ENCODE measurements around the gene THAP8. TPM values are rescaled to one million over a fixed set of nuclear protein-coding genes. Genes with fewer than 3 reads are reported as not detected.

The THAP8 gene
- total and polyA plus RNA-seq, 2 of the 8 experiments (the other 6 are each of a cell fraction or from before 2014, with no cell fraction given), result 6.0 to 11.1 TPM

DNA sequence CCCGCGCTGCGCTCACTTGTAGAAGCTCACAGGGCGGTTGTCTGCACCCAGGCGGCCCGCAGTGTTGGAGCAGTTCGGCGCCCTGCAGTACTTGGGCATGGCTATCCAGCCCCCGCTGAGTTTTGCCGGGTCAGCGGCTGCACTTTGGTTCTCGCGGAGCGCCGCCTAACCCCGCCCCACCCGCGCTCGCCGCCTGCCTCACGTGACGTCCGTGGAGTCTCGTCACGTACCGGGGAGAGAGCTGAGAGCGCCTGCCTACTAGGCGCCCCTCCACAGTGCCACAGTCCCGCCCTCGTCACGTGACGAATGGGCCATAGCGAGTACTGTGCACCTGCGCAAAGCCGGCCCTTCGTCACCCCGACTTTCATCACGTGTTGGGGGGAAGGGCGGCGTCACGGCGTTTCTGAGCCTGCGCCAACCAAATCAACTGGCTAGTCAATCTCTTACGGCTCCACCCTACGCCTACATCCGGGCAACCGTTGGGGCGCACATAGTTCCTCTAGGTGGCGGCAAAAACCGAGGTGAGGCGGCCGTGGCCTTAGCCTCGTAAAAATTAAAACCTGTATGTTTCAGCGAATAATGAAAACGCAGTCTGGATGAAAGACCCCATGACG lies at the start of gene THAP8 (continued):
- TF ChIP-seq, protein P1, sequence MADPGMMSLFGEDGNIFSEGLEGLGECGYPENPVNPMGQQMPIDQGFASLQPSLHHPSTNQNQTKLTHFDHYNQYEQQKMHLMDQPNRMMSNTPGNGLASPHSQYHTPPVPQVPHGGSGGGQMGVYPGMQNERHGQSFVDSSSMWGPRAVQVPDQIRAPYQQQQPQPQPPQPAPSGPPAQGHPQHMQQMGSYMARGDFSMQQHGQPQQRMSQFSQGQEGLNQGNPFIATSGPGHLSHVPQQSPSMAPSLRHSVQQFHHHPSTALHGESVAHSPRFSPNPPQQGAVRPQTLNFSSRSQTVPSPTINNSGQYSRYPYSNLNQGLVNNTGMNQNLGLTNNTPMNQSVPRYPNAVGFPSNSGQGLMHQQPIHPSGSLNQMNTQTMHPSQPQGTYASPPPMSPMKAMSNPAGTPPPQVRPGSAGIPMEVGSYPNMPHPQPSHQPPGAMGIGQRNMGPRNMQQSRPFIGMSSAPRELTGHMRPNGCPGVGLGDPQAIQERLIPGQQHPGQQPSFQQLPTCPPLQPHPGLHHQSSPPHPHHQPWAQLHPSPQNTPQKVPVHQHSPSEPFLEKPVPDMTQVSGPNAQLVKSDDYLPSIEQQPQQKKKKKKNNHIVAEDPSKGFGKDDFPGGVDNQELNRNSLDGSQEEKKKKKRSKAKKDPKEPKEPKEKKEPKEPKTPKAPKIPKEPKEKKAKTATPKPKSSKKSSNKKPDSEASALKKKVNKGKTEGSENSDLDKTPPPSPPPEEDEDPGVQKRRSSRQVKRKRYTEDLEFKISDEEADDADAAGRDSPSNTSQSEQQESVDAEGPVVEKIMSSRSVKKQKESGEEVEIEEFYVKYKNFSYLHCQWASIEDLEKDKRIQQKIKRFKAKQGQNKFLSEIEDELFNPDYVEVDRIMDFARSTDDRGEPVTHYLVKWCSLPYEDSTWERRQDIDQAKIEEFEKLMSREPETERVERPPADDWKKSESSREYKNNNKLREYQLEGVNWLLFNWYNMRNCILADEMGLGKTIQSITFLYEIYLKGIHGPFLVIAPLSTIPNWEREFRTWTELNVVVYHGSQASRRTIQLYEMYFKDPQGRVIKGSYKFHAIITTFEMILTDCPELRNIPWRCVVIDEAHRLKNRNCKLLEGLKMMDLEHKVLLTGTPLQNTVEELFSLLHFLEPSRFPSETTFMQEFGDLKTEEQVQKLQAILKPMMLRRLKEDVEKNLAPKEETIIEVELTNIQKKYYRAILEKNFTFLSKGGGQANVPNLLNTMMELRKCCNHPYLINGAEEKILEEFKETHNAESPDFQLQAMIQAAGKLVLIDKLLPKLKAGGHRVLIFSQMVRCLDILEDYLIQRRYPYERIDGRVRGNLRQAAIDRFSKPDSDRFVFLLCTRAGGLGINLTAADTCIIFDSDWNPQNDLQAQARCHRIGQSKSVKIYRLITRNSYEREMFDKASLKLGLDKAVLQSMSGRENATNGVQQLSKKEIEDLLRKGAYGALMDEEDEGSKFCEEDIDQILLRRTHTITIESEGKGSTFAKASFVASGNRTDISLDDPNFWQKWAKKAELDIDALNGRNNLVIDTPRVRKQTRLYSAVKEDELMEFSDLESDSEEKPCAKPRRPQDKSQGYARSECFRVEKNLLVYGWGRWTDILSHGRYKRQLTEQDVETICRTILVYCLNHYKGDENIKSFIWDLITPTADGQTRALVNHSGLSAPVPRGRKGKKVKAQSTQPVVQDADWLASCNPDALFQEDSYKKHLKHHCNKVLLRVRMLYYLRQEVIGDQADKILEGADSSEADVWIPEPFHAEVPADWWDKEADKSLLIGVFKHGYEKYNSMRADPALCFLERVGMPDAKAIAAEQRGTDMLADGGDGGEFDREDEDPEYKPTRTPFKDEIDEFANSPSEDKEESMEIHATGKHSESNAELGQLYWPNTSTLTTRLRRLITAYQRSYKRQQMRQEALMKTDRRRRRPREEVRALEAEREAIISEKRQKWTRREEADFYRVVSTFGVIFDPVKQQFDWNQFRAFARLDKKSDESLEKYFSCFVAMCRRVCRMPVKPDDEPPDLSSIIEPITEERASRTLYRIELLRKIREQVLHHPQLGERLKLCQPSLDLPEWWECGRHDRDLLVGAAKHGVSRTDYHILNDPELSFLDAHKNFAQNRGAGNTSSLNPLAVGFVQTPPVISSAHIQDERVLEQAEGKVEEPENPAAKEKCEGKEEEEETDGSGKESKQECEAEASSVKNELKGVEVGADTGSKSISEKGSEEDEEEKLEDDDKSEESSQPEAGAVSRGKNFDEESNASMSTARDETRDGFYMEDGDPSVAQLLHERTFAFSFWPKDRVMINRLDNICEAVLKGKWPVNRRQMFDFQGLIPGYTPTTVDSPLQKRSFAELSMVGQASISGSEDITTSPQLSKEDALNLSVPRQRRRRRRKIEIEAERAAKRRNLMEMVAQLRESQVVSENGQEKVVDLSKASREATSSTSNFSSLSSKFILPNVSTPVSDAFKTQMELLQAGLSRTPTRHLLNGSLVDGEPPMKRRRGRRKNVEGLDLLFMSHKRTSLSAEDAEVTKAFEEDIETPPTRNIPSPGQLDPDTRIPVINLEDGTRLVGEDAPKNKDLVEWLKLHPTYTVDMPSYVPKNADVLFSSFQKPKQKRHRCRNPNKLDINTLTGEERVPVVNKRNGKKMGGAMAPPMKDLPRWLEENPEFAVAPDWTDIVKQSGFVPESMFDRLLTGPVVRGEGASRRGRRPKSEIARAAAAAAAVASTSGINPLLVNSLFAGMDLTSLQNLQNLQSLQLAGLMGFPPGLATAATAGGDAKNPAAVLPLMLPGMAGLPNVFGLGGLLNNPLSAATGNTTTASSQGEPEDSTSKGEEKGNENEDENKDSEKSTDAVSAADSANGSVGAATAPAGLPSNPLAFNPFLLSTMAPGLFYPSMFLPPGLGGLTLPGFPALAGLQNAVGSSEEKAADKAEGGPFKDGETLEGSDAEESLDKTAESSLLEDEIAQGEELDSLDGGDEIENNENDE (IDR thresholded peaks at IDR 0.05; ENCODE audit: insufficient replicate concordance, low read length), result peak; percentile 29
- TF ChIP-seq CREB1 (IDR thresholded peaks at IDR 0.05) (peak; percentile 89), TAF1 (IDR thresholded peaks at IDR 0.05; ENCODE audit: low read depth, low read length) (peak; percentile 82), KDM4A (IDR thresholded peaks at IDR 0.05; ENCODE audit: low read depth, low read length, severe bottlenecking) (peak; percentile 22), GABPA (IDR thresholded peaks at IDR 0.05; ENCODE audit: borderline replicate concordance, insufficient read depth, low read length) (no peak), ASH2L (IDR thresholded peaks at IDR 0.05; ENCODE audit: low read length) (peak; percentile 62), SUZ12 (IDR thresholded peaks at IDR 0.05; ENCODE audit: low read length) (no peak), RBBP5 (IDR thresholded peaks at IDR 0.05; ENCODE audit: borderline replicate concordance, low read depth, low read length) (peak; percentile 36; the same call in 1 of the 2 replicates)

Data from H1 (cell line).